SK-N-SH treated with all-trans-retinoic acid at 6 μM for 48 hours (cell line): ENCODE results near the gene SENP3.

Source experiments
- ATAC-seq: fragments of 200-7000 bp; cut with Tn5 transposase; 3 replicates; pipeline ENCODE4 v1.9.1; 2020; ENCODE audit warnings: mild to moderate bottlenecking, moderate library complexity
- ARNTL ChIP-seq: fragments of 450-650 bp; formaldehyde crosslinking; IDR thresholded peaks from 2 replicates; pipeline ENCODE4 v1.5.0; 2020; ENCODE audit warnings: low read depth, mild to moderate bottlenecking, moderate library complexity, borderline replicate concordance
- CSDC2 ChIP-seq: fragments of 250-450 bp; sonication (Bioruptor Pico); IDR thresholded peaks from 2 replicates; pipeline ENCODE4 v1.5.0; 2020; ENCODE audit warnings: mild to moderate bottlenecking, moderate library complexity
- GLIS3 ChIP-seq: fragments of 250-450 bp; sonication (Bioruptor Pico); IDR thresholded peaks from 2 replicates; pipeline ENCODE4 v1.5.0; 2020; ENCODE audit warnings: mild to moderate bottlenecking, moderate library complexity
- ISL1 ChIP-seq: fragments of 250-450 bp; sonication (Bioruptor Pico); IDR thresholded peaks from 2 replicates; pipeline ENCODE4 v2.1.2; 2022; ENCODE audit warnings: mild to moderate bottlenecking, moderate library complexity
- OSR1 ChIP-seq: fragments of 250-450 bp; sonication (Bioruptor Pico); IDR thresholded peaks from 2 replicates; pipeline ENCODE4 v1.8.0; 2022; ENCODE audit warnings: moderate library complexity, mild to moderate bottlenecking, inconsistent platforms
- PPARA ChIP-seq: fragments of 250-450 bp; sonication (Bioruptor Pico); IDR thresholded peaks from 2 replicates; pipeline ENCODE4 v1.5.0; 2020; ENCODE audit warnings: mild to moderate bottlenecking, borderline replicate concordance
- RARB ChIP-seq: fragments of 250-450 bp; sonication (Bioruptor Pico); IDR thresholded peaks from 2 replicates; pipeline ENCODE4 v1.8.0; 2021; ENCODE audit warnings: mild to moderate bottlenecking, moderate library complexity
- SNAI2 ChIP-seq: fragments of 250-450 bp; sonication (Bioruptor Pico); IDR thresholded peaks from 2 replicates; pipeline ENCODE4 v1.5.0; 2020; ENCODE audit warnings: mild to moderate bottlenecking, moderate library complexity
- TCF4 ChIP-seq: fragments of 250-450 bp; sonication (Bioruptor Pico); IDR thresholded peaks from 2 replicates; pipeline ENCODE4 v1.8.0; 2021; ENCODE audit warnings: mild to moderate bottlenecking, moderate library complexity, borderline replicate concordance
- TOX ChIP-seq: fragments of 250-450 bp; sonication (Bioruptor Pico); IDR thresholded peaks from 2 replicates; pipeline ENCODE4 v1.8.0; 2021; ENCODE audit warnings: mild to moderate bottlenecking, moderate library complexity, borderline replicate concordance
- ZFP30 ChIP-seq: fragments of 450-650 bp; formaldehyde crosslinking; IDR thresholded peaks from 2 replicates; pipeline ENCODE4 v1.5.0; 2022; ENCODE audit warnings: mild to moderate bottlenecking, moderate library complexity
- ZNF565 ChIP-seq: fragments of 450-650 bp; formaldehyde crosslinking; conservative IDR thresholded peaks from 2 replicates; pipeline ENCODE4 v1.5.0; 2020; ENCODE audit warnings: low read depth, mild to moderate bottlenecking, moderate library complexity
- ZNF70 ChIP-seq: fragments of 450-650 bp; formaldehyde crosslinking; IDR thresholded peaks from 2 replicates; pipeline ENCODE4 v1.5.0; 2020; ENCODE audit warnings: mild to moderate bottlenecking, moderate library complexity
- ZNF8 ChIP-seq: fragments of 450-650 bp; formaldehyde crosslinking; IDR thresholded peaks from 2 replicates; pipeline ENCODE4 v1.5.0; 2020; ENCODE audit warnings: mild to moderate bottlenecking, moderate library complexity
- TF ChIP-seq, protein P1 (sequence below): fragments of 250-450 bp; sonication (Bioruptor Pico); IDR thresholded peaks from 2 replicates; pipeline ENCODE4 v1.5.0; 2020; ENCODE audit warnings: mild to moderate bottlenecking, moderate library complexity
- TF ChIP-seq, protein P2 (sequence below): fragments of 250-450 bp; sonication (Bioruptor Pico); IDR thresholded peaks from 2 replicates; pipeline ENCODE4 v1.5.1; 2020; ENCODE audit warnings: low read depth, mild to moderate bottlenecking, moderate library complexity
- TF ChIP-seq, protein P3 (sequence below): fragments of 250-450 bp; sonication (Bioruptor Pico); IDR thresholded peaks from 2 replicates; pipeline ENCODE4 v1.5.1; 2021; ENCODE audit warnings: mild to moderate bottlenecking, moderate library complexity
- TF ChIP-seq, protein P4 (sequence below): fragments of 250-450 bp; sonication (Bioruptor Pico); IDR thresholded peaks from 2 replicates; pipeline ENCODE4 v1.8.0; 2021; ENCODE audit warnings: low read depth, mild to moderate bottlenecking, moderate library complexity, borderline replicate concordance

SENP3 gene

DNA sequence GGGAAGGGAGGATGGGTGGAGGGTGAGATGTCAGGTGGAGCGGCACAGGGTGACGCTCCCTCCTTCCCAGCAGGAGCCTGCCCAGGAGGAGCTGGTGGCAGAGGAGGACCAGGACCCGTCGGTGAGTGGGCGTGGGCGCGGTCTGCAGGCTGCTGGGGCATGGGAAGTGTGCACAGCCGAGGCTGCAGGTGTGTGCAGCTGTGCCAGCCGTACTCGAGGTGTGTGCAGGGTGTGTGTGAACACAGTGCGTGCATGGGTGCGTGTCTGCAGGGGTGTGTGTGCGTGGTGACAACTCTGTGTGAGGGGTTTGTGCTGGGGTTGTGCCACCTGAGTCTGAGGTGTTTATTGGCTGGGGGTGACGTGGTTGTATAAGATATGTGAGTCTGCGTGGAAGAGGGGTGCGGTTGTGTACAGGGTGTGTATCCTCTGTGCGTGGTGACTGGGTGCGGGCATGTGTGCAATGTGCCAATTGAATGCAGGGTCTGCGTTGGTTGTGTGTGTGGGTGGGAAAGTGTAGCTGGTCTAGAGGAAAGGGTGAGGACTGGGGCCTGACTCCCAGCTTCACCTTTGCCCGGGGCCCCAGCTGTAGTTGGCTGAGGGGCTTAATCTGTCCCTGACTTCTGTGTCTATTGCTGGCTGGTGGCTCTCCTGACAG is 12.2 kb upstream of the SENP3 start:
- peak; percentile 67 for ATAC-seq

DNA sequence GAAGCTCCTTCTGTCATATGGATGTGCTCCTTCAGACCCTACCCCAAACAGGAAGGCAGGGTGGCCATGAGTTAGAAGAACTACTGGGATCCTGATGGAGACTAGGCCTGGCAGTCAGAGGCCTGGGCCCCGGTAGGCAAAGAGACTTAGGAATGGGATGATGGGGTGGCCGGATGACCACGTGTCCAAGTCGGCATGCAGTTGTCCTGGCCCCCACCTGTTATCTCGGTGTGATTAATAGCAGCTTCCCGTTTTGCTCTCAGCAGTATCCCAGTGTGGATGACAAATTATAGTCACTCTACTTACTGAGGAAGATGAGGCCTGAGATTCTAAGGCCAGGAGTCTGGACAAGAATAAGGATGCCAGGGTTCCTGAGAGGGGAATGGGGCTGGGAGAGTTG is 11.4 kb upstream of the SENP3 start:
- TF ChIP-seq TOX, result no peak
- TF ChIP-seq RARB (CRISPR knock-in tag), result no peak
- TF ChIP-seq, protein P1, sequence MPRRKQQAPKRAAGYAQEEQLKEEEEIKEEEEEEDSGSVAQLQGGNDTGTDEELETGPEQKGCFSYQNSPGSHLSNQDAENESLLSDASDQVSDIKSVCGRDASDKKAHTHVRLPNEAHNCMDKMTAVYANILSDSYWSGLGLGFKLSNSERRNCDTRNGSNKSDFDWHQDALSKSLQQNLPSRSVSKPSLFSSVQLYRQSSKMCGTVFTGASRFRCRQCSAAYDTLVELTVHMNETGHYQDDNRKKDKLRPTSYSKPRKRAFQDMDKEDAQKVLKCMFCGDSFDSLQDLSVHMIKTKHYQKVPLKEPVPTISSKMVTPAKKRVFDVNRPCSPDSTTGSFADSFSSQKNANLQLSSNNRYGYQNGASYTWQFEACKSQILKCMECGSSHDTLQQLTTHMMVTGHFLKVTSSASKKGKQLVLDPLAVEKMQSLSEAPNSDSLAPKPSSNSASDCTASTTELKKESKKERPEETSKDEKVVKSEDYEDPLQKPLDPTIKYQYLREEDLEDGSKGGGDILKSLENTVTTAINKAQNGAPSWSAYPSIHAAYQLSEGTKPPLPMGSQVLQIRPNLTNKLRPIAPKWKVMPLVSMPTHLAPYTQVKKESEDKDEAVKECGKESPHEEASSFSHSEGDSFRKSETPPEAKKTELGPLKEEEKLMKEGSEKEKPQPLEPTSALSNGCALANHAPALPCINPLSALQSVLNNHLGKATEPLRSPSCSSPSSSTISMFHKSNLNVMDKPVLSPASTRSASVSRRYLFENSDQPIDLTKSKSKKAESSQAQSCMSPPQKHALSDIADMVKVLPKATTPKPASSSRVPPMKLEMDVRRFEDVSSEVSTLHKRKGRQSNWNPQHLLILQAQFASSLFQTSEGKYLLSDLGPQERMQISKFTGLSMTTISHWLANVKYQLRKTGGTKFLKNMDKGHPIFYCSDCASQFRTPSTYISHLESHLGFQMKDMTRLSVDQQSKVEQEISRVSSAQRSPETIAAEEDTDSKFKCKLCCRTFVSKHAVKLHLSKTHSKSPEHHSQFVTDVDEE (CRISPR knock-in tag), result no peak
- no peak for TF ChIP-seq ZNF8 (CRISPR knock-in tag)
- TF ChIP-seq ZNF565 (CRISPR knock-in tag), result no peak
- no peak for TF ChIP-seq ARNTL (CRISPR knock-in tag)
- TF ChIP-seq OSR1 (CRISPR knock-in tag), result no peak
- TF ChIP-seq ZFP30, result no peak
- TF ChIP-seq GLIS3 (CRISPR knock-in tag), result no peak
- TF ChIP-seq CSDC2 (CRISPR knock-in tag), result no peak
- ATAC-seq, result no peak

More for the DNA sequence above, 12.2 kb upstream of the SENP3 start:
- no peak for TF ChIP-seq ARNTL (CRISPR knock-in tag)
- TF ChIP-seq, protein P2, sequence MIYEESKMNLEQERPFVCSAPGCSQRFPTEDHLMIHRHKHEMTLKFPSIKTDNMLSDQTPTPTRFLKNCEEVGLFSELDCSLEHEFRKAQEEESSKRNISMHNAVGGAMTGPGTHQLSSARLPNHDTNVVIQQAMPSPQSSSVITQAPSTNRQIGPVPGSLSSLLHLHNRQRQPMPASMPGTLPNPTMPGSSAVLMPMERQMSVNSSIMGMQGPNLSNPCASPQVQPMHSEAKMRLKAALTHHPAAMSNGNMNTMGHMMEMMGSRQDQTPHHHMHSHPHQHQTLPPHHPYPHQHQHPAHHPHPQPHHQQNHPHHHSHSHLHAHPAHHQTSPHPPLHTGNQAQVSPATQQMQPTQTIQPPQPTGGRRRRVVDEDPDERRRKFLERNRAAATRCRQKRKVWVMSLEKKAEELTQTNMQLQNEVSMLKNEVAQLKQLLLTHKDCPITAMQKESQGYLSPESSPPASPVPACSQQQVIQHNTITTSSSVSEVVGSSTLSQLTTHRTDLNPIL (CRISPR knock-in tag), result no peak
- no peak for TF ChIP-seq PPARA (CRISPR knock-in tag)
- no peak for TF ChIP-seq ISL1 (CRISPR knock-in tag)
- no peak for TF ChIP-seq TOX
- no peak for TF ChIP-seq ZNF70
- TF ChIP-seq ZNF8 (CRISPR knock-in tag), result no peak
- TF ChIP-seq, protein P3, sequence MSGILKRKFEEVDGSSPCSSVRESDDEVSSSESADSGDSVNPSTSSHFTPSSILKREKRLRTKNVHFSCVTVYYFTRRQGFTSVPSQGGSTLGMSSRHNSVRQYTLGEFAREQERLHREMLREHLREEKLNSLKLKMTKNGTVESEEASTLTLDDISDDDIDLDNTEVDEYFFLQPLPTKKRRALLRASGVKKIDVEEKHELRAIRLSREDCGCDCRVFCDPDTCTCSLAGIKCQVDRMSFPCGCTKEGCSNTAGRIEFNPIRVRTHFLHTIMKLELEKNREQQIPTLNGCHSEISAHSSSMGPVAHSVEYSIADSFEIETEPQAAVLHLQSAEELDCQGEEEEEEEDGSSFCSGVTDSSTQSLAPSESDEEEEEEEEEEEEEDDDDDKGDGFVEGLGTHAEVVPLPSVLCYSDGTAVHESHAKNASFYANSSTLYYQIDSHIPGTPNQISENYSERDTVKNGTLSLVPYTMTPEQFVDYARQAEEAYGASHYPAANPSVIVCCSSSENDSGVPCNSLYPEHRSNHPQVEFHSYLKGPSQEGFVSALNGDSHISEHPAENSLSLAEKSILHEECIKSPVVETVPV (CRISPR knock-in tag), result no peak
- no peak for TF ChIP-seq TCF4 (CRISPR knock-in tag)
- TF ChIP-seq CSDC2 (CRISPR knock-in tag), result no peak
- TF ChIP-seq, protein P4, sequence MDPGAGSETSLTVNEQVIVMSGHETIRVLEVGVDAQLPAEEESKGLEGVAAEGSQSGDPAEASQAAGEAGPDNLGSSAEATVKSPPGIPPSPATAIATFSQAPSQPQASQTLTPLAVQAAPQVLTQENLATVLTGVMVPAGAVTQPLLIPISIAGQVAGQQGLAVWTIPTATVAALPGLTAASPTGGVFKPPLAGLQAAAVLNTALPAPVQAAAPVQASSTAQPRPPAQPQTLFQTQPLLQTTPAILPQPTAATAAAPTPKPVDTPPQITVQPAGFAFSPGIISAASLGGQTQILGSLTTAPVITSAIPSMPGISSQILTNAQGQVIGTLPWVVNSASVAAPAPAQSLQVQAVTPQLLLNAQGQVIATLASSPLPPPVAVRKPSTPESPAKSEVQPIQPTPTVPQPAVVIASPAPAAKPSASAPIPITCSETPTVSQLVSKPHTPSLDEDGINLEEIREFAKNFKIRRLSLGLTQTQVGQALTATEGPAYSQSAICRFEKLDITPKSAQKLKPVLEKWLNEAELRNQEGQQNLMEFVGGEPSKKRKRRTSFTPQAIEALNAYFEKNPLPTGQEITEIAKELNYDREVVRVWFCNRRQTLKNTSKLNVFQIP (CRISPR knock-in tag), result no peak
- TF ChIP-seq SNAI2 (CRISPR knock-in tag), result no peak

DNA sequence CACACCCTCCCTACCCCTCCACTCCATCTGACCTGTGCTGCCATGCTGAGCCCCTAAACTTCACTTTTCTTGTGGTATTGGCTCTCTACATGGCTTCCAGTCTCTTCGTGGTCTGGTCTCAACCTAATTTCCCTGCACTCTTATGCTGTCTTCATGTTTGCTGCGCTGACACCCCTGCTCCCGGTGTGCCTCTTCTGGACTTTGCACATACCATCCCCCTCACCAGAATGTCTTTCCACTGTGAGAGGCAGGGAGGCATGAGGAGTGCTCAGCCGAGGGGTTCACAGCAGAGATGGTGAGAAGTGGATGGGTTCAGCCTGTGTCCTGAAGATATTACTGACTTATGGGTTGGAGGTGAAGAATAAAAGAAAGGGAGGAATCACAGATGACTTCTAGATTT is 10.3 kb upstream of the SENP3 start:
- ATAC-seq, result no peak
- no peak for TF ChIP-seq OSR1 (CRISPR knock-in tag)
- TF ChIP-seq, protein P1 (CRISPR knock-in tag), result no peak
- no peak for TF ChIP-seq ZNF565 (CRISPR knock-in tag)
